H1 (cell line): ENCODE data around the gene ZNF212. TPM values are rescaled to one million over a fixed set of nuclear protein-coding genes. Genes with fewer than 3 reads are reported as not detected.

Experiments
- CTCF ChIA-PET: fragments of 300-600 bp; sonication (Branson Sonifier 250); formaldehyde crosslinking; loops from one replicate; lab custom pipeline; 2021; ENCODE audit not compliant: partially characterized antibody; lab: Charles Lee
- POLR2A ChIA-PET: fragments of 300-600 bp; sonication (Branson Sonifier 250); formaldehyde crosslinking; loops from one replicate; lab custom pipeline; 2021; ENCODE audit warnings: inconsistent platforms; ENCODE audit not compliant: partially characterized antibody; lab: Charles Lee
- DNase-seq, 2 experiments: peaks; one replicate each; pipeline versions ENCODE4 v3.0.0 to v3.0.0-alpha.2; 2010 to 2022; ENCODE audit warnings: low spot score in 2 of 2, low read depth in 1 of 2, mixed read lengths in 1 of 2
- FAIRE-seq: peaks from 2 replicates; lab custom pipeline; 2011; peaks lifted over from hg19 to GRCh38; lab: Jason Lieb, UNC
- H2AFZ ChIP-seq: 2 replicates; pipeline ENCODE4 v1.8.1; 2012; ENCODE audit warnings: low read length, inconsistent platforms
- H2AK5ac ChIP-seq: 2 replicates; pipeline ENCODE4 v1.6.1; 2013; ENCODE audit warnings: low read depth, low read length
- H2BK120ac ChIP-seq: replicated peaks from 2 replicates; pipeline ENCODE3; 2013; ENCODE audit warnings: low read depth, low read length, inconsistent platforms
- H2BK12ac ChIP-seq: 2 replicates; pipeline ENCODE4 v1.6.1; 2013; ENCODE audit warnings: low read depth, low read length
- H2BK15ac ChIP-seq: 2 replicates; pipeline ENCODE4 v1.6.1; 2013; ENCODE audit warnings: low read length
- H2BK20ac ChIP-seq: 2 replicates; pipeline ENCODE4 v1.6.1; 2013; ENCODE audit warnings: low read length
- H2BK5ac ChIP-seq: 2 replicates; pipeline ENCODE4 v1.6.1; 2013; ENCODE audit warnings: low read depth, low read length
- H3K14ac ChIP-seq: 2 replicates; pipeline ENCODE4 v1.6.1; 2013; ENCODE audit warnings: inconsistent platforms; ENCODE audit not compliant: insufficient read length
- H3K18ac ChIP-seq: 2 replicates; pipeline ENCODE4 v1.6.1; 2013; ENCODE audit warnings: low read length; ENCODE audit errors: extremely low read depth
- H3K23ac ChIP-seq: 2 replicates; pipeline ENCODE4 v1.6.1; 2013; ENCODE audit warnings: inconsistent platforms; ENCODE audit not compliant: insufficient read length
- H3K23me2 ChIP-seq: 2 replicates; pipeline ENCODE4 v1.6.1; 2013; ENCODE audit warnings: low read depth, low read length
- H3K27ac ChIP-seq: 2 replicates; pipeline ENCODE4 v1.6.1; 2011; ENCODE audit warnings: low read depth, low read length, inconsistent platforms
- H3K27me3 ChIP-seq, 4 experiments: replicated peaks in 1 of 4; 1 replicate in 1 of 4; 2 replicates in 3 of 4; pipeline versions ENCODE4 v1.6.1 to v1.8.1; 2011 to 2013; ENCODE audit warnings: low read length in 3 of 4, mild to moderate bottlenecking in 3 of 4, inconsistent platforms in 2 of 4, mixed read lengths in 2 of 4, moderate library complexity in 1 of 4; ENCODE audit not compliant: control insufficient read depth in 3 of 4, insufficient read depth in 3 of 4; ENCODE audit errors: extremely low read depth in 1 of 4
- H3K36me3 ChIP-seq, 4 experiments: 2 replicates each; pipeline versions ENCODE4 v1.6.1 to v1.8.1; 2011 to 2013; ENCODE audit warnings: mild to moderate bottlenecking in 4 of 4, low read length in 3 of 4, moderate library complexity in 2 of 4, control low read depth in 1 of 4, inconsistent platforms in 1 of 4; ENCODE audit not compliant: insufficient read depth in 4 of 4, control insufficient read depth in 2 of 4
- H3K4ac ChIP-seq: replicated peaks from 2 replicates; pipeline ENCODE3; 2013; ENCODE audit warnings: low read length, low read depth, mixed read lengths, inconsistent platforms; ENCODE audit not compliant: insufficient read length
- H3K4me1 ChIP-seq, 4 experiments: replicated peaks in 1 of 4; 1 replicate in 1 of 4; 2 replicates in 3 of 4; pipeline versions ENCODE4 v1.6.1 to v1.8.1; 2011 to 2013; ENCODE audit warnings: low read length in 3 of 4, inconsistent platforms in 2 of 4, mixed read lengths in 1 of 4; ENCODE audit not compliant: insufficient read depth in 4 of 4, control insufficient read depth in 3 of 4
- H3K4me2 ChIP-seq, 2 experiments: 2 replicates each; pipeline versions ENCODE4 v1.6.1 to v1.8.1; 2011 to 2013; ENCODE audit warnings: low read depth in 2 of 2, low read length in 2 of 2, control low read depth in 1 of 2, inconsistent platforms in 1 of 2, mild to moderate bottlenecking in 1 of 2; ENCODE audit not compliant: insufficient read depth in 1 of 2
- H3K4me3 ChIP-seq, 4 experiments: fragments of 200-600, 300-600 bp in 1 of 4; sonication (generic), shearing (Covaris generic), sonication (Bioruptor Twin) in 1 of 4; 2 replicates each; pipeline versions ENCODE4 v1.5.1 to v1.8.1; 2011 to 2016; ENCODE audit warnings: low read length in 4 of 4, low read depth in 3 of 4, control low read depth in 2 of 4, inconsistent platforms in 2 of 4, mild to moderate bottlenecking in 2 of 4, mixed read lengths in 1 of 4, moderate library complexity in 1 of 4; ENCODE audit not compliant: insufficient read depth in 2 of 4; ENCODE audit errors: extremely low read depth in 1 of 4
- H3K56ac ChIP-seq: replicated peaks from 2 replicates; pipeline ENCODE3; 2013; ENCODE audit warnings: low read depth, mild to moderate bottlenecking, mixed read lengths, low read length, inconsistent platforms; ENCODE audit not compliant: insufficient read length
- H3K79me1 ChIP-seq: 2 replicates; pipeline ENCODE4 v1.6.1; 2013; ENCODE audit warnings: low read depth, low read length, control low read depth
- H3K79me2 ChIP-seq, 2 experiments: 2 replicates each; pipeline versions ENCODE4 v1.6.1 to v1.8.1; 2012 to 2013; ENCODE audit warnings: low read length in 2 of 2, mild to moderate bottlenecking in 2 of 2, inconsistent platforms in 1 of 2; ENCODE audit not compliant: insufficient read depth in 2 of 2, control insufficient read depth in 1 of 2
- H3K9ac ChIP-seq, 4 experiments: replicated peaks in 1 of 4; 1 replicate in 1 of 4; 2 replicates in 3 of 4; pipeline versions ENCODE4 v1.6.1 to v1.8.1; 2011 to 2013; ENCODE audit warnings: low read depth in 3 of 4, low read length in 3 of 4, control low read depth in 2 of 4, mild to moderate bottlenecking in 2 of 4, moderate library complexity in 2 of 4, inconsistent platforms in 1 of 4; ENCODE audit errors: extremely low read depth in 1 of 4
- H3K9me3 ChIP-seq, 2 experiments: 2 replicates each; pipeline versions ENCODE4 v1.6.1 to v1.8.1; 2012 to 2013; ENCODE audit warnings: mild to moderate bottlenecking in 2 of 2, moderate library complexity in 2 of 2, control low read depth in 1 of 2, inconsistent platforms in 1 of 2, low read depth in 1 of 2, low read length in 1 of 2, mixed read lengths in 1 of 2; ENCODE audit not compliant: insufficient read depth in 2 of 2
- H4K20me1 ChIP-seq, 2 experiments: replicated peaks in 1 of 2; 2 replicates each; pipeline versions ENCODE3 to v1.8.1; 2011 to 2013; ENCODE audit warnings: inconsistent platforms in 2 of 2, low read length in 2 of 2, mild to moderate bottlenecking in 1 of 2; ENCODE audit not compliant: insufficient read depth in 2 of 2, control insufficient read depth in 1 of 2
- H4K5ac ChIP-seq: 2 replicates; pipeline ENCODE4 v1.6.1; 2013; ENCODE audit warnings: low read length, low read depth, mixed read lengths, inconsistent platforms; ENCODE audit not compliant: insufficient read length
- H4K8ac ChIP-seq: 2 replicates; pipeline ENCODE4 v1.8.0; 2013; ENCODE audit warnings: mild to moderate bottlenecking, moderate library complexity, low read length, inconsistent platforms; ENCODE audit not compliant: insufficient read depth; ENCODE audit errors: extremely low read depth
- H4K91ac ChIP-seq: replicated peaks from 2 replicates; pipeline ENCODE3; 2013; ENCODE audit warnings: low read length, mixed read lengths, inconsistent platforms; ENCODE audit not compliant: insufficient read length
- CEBPB ChIP-seq: IDR thresholded peaks from 2 replicates; pipeline ENCODE4 v1.6.1; 2012; ENCODE audit warnings: low read depth, low read length
- HDAC6 ChIP-seq: IDR thresholded peaks from one replicate; pipeline ENCODE4 v1.7.1; 2012; ENCODE audit warnings: low read depth, mild to moderate bottlenecking, inconsistent platforms, low read length, moderate library complexity
- KDM4A ChIP-seq: IDR thresholded peaks from one replicate; pipeline ENCODE4 v1.7.1; 2012; ENCODE audit warnings: low read depth, mild to moderate bottlenecking, moderate library complexity, low read length, inconsistent platforms; ENCODE audit not compliant: severe bottlenecking
- KDM5A ChIP-seq: fragments of 200-600 bp; IDR thresholded peaks from 2 replicates; pipeline ENCODE4 v1.7.1; 2012; ENCODE audit warnings: mild to moderate bottlenecking, low read length, inconsistent platforms, mixed read lengths
- RAD21 ChIP-seq, 2 experiments: IDR thresholded peaks in 1 of 2; conservative IDR thresholded peaks in 1 of 2; 2 replicates each; pipeline ENCODE4 v1.6.1; 2011; ENCODE audit warnings: low read depth in 2 of 2, low read length in 2 of 2, improper control_type of control experiment in 1 of 2, inconsistent platforms in 1 of 2, mild to moderate bottlenecking in 1 of 2, moderate library complexity in 1 of 2
- SIN3A ChIP-seq, 2 experiments: IDR thresholded peaks in 1 of 2; conservative IDR thresholded peaks in 1 of 2; 2 replicates each; pipeline ENCODE4 v1.6.1; 2011 to 2012; ENCODE audit warnings: low read length in 2 of 2, improper control_type of control experiment in 1 of 2, low read depth in 1 of 2, mild to moderate bottlenecking in 1 of 2
- SIRT6 ChIP-seq: IDR thresholded peaks from one replicate; pipeline ENCODE4 v1.7.1; 2012; ENCODE audit warnings: low read length, inconsistent platforms
- TAF1 ChIP-seq: IDR thresholded peaks from 2 replicates; pipeline ENCODE4 v1.6.1; 2011; ENCODE audit warnings: mild to moderate bottlenecking, low read depth, low read length
- TEAD4 ChIP-seq: IDR thresholded peaks from 2 replicates; pipeline ENCODE4 v1.6.1; 2012; ENCODE audit warnings: low read depth, low read length, inconsistent platforms, mixed read lengths
- YY1 ChIP-seq: IDR thresholded peaks from 2 replicates; pipeline ENCODE4 v1.6.1; 2011; ENCODE audit warnings: low read depth, mild to moderate bottlenecking, low read length
- WGBS, 2 experiments: shearing (Covaris generic) in 1 of 2; methylation state at CpG; one replicate each; pipeline versions ENCODE4 v1.1.6 to v1.1.7; 2013 to 2015; ENCODE audit warnings: low lambda C conversion rate in 2 of 2, mixed read lengths in 2 of 2, inconsistent platforms in 1 of 2, low coverage in 1 of 2, missing lambda C conversion rate in 1 of 2; ENCODE audit not compliant: insufficient replicate concordance in 2 of 2, insufficient coverage in 1 of 2, insufficient read length in 1 of 2; ENCODE audit errors: extremely low coverage in 1 of 2, missing lambda C conversion rate in 1 of 2; 5-methylcytosine and 5-hydroxymethylcytosine counted together
- polyA plus RNA-seq, 7 experiments: library from polyadenylated mRNA; depleted of rRNA in 3 of 7; stranded (reverse) in 5 of 7; unstranded in 2 of 7; fragments of >200 nt in 5 of 7; fragments of 200-250 nt in 2 of 7; gene quantifications; 1 replicate in 5 of 7; 2 replicates in 1 of 7; 4 replicates in 1 of 7; pipeline versions ENCODE4 v1.2.1 to v1.2.3, GENCODE V29; 2011 to 2013; ENCODE audit warnings: missing spikeins in 2 of 7, mixed read lengths in 2 of 7
- total RNA-seq: library from RNA; stranded (reverse); fragmentation: NEBNext Ultra II Directional; extraction: Animal tissue kit (Norgen Biotek cat#: 25700); gene quantifications from 2 replicates; pipeline ENCODE4 v1.2.1, GENCODE V29; 2021
- TF ChIP-seq, protein P1 (sequence below): IDR thresholded peaks from 2 replicates; pipeline ENCODE4 v1.6.1; 2011; ENCODE audit warnings: low read depth, mild to moderate bottlenecking, low read length; ENCODE audit not compliant: insufficient read depth

ZNF212 gene
- total and polyA plus RNA-seq, 2 of the 8 experiments (the other 6 are each of a cell fraction or from before 2014, with no cell fraction given) = 6.7 to 19.3 TPM

DNA sequence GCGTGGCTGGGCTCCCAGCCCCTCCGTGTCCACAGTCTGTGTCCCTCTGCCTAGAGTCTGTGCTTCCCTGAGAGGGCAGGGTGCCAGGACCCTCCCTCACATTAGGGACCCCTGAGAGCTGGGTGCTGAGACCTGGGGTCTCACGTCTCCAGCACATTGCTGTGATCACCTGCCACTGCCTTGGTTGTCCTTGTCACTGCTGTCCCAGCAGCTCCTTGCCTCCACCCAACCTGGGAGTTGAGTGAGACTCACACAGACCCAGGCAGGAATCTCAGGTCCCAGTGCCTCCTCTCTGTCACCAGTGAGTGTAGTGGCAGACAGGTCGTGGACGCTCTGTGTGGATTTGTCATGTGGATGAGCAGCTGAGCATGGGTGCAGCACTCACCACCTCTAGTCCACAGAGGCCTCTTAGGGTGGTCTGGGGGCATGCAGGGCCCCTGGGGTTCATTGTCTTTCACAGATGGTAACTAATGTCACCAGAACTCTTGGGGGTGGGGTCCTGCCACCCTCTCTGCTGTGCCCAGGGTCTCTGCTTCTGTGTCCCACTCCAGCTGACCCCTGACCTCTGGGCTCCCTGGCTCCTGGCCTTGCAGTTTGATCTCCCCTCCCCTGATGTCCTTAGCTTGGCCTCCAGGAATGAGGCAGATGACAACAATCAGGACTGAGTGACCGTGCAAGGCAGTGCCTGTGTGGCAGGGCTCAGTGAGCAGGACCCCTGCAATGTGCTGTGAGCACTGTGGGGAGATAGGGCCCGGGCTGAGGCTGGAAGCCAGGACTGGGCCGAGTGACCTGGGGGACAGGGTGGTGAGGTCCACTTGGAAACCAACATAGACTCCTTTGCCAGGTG is 41.4 kb downstream of the ZNF212 start:
- Histone ChIP-seq H3K36me3 (peaks cover 0 to 9% (median 3%) of the 10 kb centered on the region in 4 experiments; a peak in 1 of 8 replicates), H4K8ac (peak overlapping the region; percentile 66), H3K23me2 (peaks cover 5% of the 10 kb centered on the region), H3K9me3 (no peaks in the 10 kb centered on the region), H2BK15ac (no peak overlapping the region), H3K4ac (no peak overlapping the region), H4K20me1 (peaks cover 0 to 5% of the 10 kb centered on the region in 2 experiments), H3K4me3 (no peak overlapping the region), H2BK20ac (no peak overlapping the region), H3K14ac (no peak overlapping the region), H4K5ac (no peak overlapping the region), H2BK120ac (no peak overlapping the region), H3K4me2 (no peak overlapping the region), H3K79me1 (peaks cover under 1% of the 10 kb centered on the region), H4K91ac (no peak overlapping the region), H2BK12ac (no peak overlapping the region), H3K4me1 (peaks cover 0 to 6% (median 3%) of the 10 kb centered on the region in 4 experiments; a peak in 5 of 7 replicates), H3K9ac (no peak overlapping the region; a peak in 1 of 7 replicates), H3K18ac (no peak overlapping the region), H3K23ac (no peak overlapping the region), H3K79me2 (no peaks in the 10 kb centered on the region), H3K27ac (no peak overlapping the region), H2AK5ac (no peak overlapping the region), H2BK5ac (no peak overlapping the region), H3K27me3 (peaks cover 0 to 8% (median 4%) of the 10 kb centered on the region in 4 experiments; a peak in 3 of 7 replicates), H2AFZ (no peak overlapping the region), H3K56ac (no peak overlapping the region)
- ChIA-PET CTCF (interaction anchor here (0.7 to 0.9 kb wide), 2 partner anchors 37 to 126 kb away, joined by 3 to 4 read pairs; no protein-coding TSS in a partner anchor), POLR2A (interaction anchor here (0.8 kb wide), 1 partner anchor 17 kb away, joined by 4 read pairs; no protein-coding TSS in a partner anchor)
- WGBS, 2 experiments = 92% methylated on average over 8 of the region's 8 CpGs; no CpG with 5 or more reads in 1 of the 2 experiments
- FAIRE-seq = no peak
- no peak for DNase-seq
- TF ChIP-seq YY1 (no peak), CEBPB (no peak), SIN3A (conservative IDR thresholded peaks at IDR 0.05 in 1 of 2, IDR thresholded peaks at IDR 0.05 in 1 of 2; ENCODE audit: low read depth in 1 of 2, low read length in 2 of 2) (no peak), SIRT6 (no peak), HDAC6 (no peak), TAF1 (no peak), TEAD4 (no peak), KDM5A (no peak), KDM4A (no peak), RAD21 (IDR thresholded peaks at IDR 0.05 in 1 of 2, conservative IDR thresholded peaks at IDR 0.05 in 1 of 2; ENCODE audit: low read depth in 2 of 2, low read length in 2 of 2) (no peak)
- TF ChIP-seq, protein P1, sequence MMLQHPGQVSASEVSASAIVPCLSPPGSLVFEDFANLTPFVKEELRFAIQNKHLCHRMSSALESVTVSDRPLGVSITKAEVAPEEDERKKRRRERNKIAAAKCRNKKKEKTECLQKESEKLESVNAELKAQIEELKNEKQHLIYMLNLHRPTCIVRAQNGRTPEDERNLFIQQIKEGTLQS = no peak
